MCF 10A (cell line): ENCODE results near the gene OR6X1. TPM values are rescaled to one million over a fixed set of nuclear protein-coding genes. Genes with fewer than 3 reads are reported as not detected.

ENCODE experiments used
- BruUV-seq: library from RNA; stranded (reverse); fragments of 400-500 nt; replicated peaks from 2 replicates; lab custom pipeline; 2021; lab: Mats Ljungman, UMichigan
- CTCF ChIA-PET: fragments of 300-600 bp; sonication (Branson Sonifier 250); formaldehyde crosslinking; extraction: SDS; loops from one replicate; lab custom pipeline; 2021; ENCODE audit warnings: antibody characterized with exemption, inconsistent platforms; lab: Yijun Ruan, JAX
- POLR2A ChIA-PET: fragments of 300-600, 350-650 bp; sonication (Branson Sonifier 250); formaldehyde crosslinking; extraction: SDS; loops from one replicate; lab custom pipeline; 2020; ENCODE audit warnings: antibody characterized with exemption, inconsistent platforms; lab: Yijun Ruan, JAX
- DNase-seq: peaks from one replicate; pipeline ENCODE4 v3.0.0-alpha.2; 2018; ENCODE audit not compliant: unreplicated experiment
- H3K27ac Mint-ChIP-seq: one replicate; pipeline ENCODE4 v1.8.0; 2022; ENCODE audit warnings: mild to moderate bottlenecking, low read depth, mixed read lengths; ENCODE audit not compliant: unreplicated experiment
- H3K27me3 Mint-ChIP-seq: one replicate; pipeline ENCODE4 v1.8.0; 2022; ENCODE audit warnings: mixed read lengths; ENCODE audit not compliant: insufficient read depth, unreplicated experiment
- H3K36me3 Mint-ChIP-seq: one replicate; pipeline ENCODE4 v1.8.0; 2022; ENCODE audit warnings: mild to moderate bottlenecking, moderate library complexity, mixed read lengths; ENCODE audit not compliant: insufficient read depth, unreplicated experiment
- H3K4me1 Mint-ChIP-seq: one replicate; pipeline ENCODE4 v1.8.0; 2022; ENCODE audit warnings: mixed read lengths; ENCODE audit not compliant: insufficient read depth, unreplicated experiment
- H3K4me3 Mint-ChIP-seq: one replicate; pipeline ENCODE4 v1.8.0; 2022; ENCODE audit warnings: mild to moderate bottlenecking, moderate library complexity, mixed read lengths; ENCODE audit not compliant: unreplicated experiment
- H3K9me3 Mint-ChIP-seq: one replicate; pipeline ENCODE4 v1.8.0; 2022; ENCODE audit warnings: mixed read lengths; ENCODE audit not compliant: unreplicated experiment
- intact Hi-C: fragments of 100-400 bp; cut with micrococcal nuclease; formaldehyde crosslinking; loops from 2 replicates; pipeline ENCODE4 v1.14.1; 2022
- total RNA-seq: library from RNA; stranded (reverse); gene quantifications from 2 replicates; pipeline ENCODE4 v1.2.3, GENCODE V29; 2022
- TF ChIP-seq, protein P1 (sequence below): fragments of 200-600 bp; IDR thresholded peaks from one replicate; pipeline ENCODE4 v1.8.0; 2022; ENCODE audit warnings: antibody characterized with exemption, mild to moderate bottlenecking; ENCODE audit not compliant: unreplicated experiment

The OR6X1 gene
- total RNA-seq, 1 experiment from 2014 or later, result not detected

- Mint-ChIP-seq H3K9me3 (no peaks in the 10 kb centered on the region), H3K27ac (peak overlapping the region; percentile 36), H3K36me3 (no peaks in the 10 kb centered on the region), H3K4me3 (no peak overlapping the region), H3K4me1 (peaks cover 7% of the 10 kb centered on the region), H3K27me3 (no peaks in the 10 kb centered on the region)
- ChIA-PET POLR2A (interaction anchor here (0.9 to 1.0 kb wide), 2 partner anchors 24 to 52 kb away, joined by 3 to 4 read pairs; no protein-coding TSS in a partner anchor), CTCF (interaction anchor here (0.6 kb wide), 3 partner anchors 88 to 1194 kb away, joined by 3 to 5 read pairs (median 3); no protein-coding TSS in a partner anchor)
- intact Hi-C loops, result no loop called here
- peak; percentile 80 for DNase-seq
- no TSS peak for BruUV-seq
- TF ChIP-seq, protein P1, sequence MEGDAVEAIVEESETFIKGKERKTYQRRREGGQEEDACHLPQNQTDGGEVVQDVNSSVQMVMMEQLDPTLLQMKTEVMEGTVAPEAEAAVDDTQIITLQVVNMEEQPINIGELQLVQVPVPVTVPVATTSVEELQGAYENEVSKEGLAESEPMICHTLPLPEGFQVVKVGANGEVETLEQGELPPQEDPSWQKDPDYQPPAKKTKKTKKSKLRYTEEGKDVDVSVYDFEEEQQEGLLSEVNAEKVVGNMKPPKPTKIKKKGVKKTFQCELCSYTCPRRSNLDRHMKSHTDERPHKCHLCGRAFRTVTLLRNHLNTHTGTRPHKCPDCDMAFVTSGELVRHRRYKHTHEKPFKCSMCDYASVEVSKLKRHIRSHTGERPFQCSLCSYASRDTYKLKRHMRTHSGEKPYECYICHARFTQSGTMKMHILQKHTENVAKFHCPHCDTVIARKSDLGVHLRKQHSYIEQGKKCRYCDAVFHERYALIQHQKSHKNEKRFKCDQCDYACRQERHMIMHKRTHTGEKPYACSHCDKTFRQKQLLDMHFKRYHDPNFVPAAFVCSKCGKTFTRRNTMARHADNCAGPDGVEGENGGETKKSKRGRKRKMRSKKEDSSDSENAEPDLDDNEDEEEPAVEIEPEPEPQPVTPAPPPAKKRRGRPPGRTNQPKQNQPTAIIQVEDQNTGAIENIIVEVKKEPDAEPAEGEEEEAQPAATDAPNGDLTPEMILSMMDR, result no peak
These were observed 44.4 kb upstream of the OR6X1 start for GRCh38 chr11:123798513-123799252.

DNA sequence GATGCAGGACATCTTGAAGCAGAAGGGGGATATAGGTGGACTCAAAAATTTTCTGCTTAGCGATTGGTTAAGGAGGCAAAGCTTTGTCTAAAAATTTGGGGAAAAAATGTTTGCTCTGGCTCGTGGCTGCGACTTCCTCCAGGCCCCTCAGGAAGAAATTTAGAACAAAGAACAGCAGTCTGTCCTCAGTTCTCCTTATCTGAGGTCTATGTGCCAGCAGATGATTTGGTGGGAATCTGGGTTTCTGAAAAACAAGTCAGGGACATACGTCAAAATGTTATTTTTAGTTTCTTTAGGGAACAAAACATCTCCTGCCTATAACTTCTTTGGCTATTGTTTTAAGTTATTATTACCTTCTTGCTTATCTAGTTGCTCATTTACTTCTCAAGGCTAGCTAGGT lies 43.8 kb upstream of the OR6X1 start:
- Mint-ChIP-seq H3K27me3 (no peaks in the 10 kb centered on the region), H3K27ac (peak overlapping the region; percentile 36), H3K36me3 (no peaks in the 10 kb centered on the region), H3K9me3 (no peaks in the 10 kb centered on the region), H3K4me1 (peaks cover 7% of the 10 kb centered on the region), H3K4me3 (no peak overlapping the region)
- BruUV-seq, result no TSS peak
- POLR2A ChIA-PET, result no interaction called here
- peak; percentile 1 for DNase-seq
- CTCF ChIA-PET, result interaction anchor here (0.6 kb wide), 1 partner anchor 52 kb away, joined by 4 read pairs; no protein-coding TSS in a partner anchor
- intact Hi-C loops, result no loop called here
- TF ChIP-seq, protein P1, result no peak

DNA sequence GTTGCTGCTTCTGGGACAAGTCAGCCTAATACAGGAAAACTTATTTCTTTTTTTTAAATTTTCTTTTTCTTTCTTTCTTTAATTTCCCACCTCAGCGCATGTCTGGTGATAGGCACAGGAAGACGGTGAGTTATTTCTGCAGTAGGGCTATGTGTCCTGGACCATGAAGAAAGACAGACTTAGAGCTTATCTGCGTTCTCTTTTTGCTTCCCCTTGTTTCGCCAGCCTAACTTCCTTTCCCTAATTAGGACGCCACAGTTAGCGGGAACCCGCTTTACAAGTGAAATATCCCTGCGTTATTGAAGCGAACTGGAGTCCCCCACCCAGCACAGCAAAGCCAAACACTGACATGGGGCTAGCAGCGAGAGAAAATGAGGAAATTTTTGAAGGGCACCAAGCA lies 43.2 kb upstream of the OR6X1 start:
- TF ChIP-seq, protein P1, result no peak
- POLR2A ChIA-PET, result no interaction called here
- DNase-seq, result no peak
- Mint-ChIP-seq H3K27ac (no peak overlapping the region), H3K4me3 (no peak overlapping the region), H3K36me3 (no peaks in the 10 kb centered on the region), H3K27me3 (no peaks in the 10 kb centered on the region), H3K9me3 (no peaks in the 10 kb centered on the region), H3K4me1 (peaks cover 7% of the 10 kb centered on the region)
- intact Hi-C loops, result no loop called here
- no TSS peak for BruUV-seq
- CTCF ChIA-PET, result interaction anchor here (0.6 kb wide), 1 partner anchor 51 kb away, joined by 4 read pairs; no protein-coding TSS in a partner anchor

DNA sequence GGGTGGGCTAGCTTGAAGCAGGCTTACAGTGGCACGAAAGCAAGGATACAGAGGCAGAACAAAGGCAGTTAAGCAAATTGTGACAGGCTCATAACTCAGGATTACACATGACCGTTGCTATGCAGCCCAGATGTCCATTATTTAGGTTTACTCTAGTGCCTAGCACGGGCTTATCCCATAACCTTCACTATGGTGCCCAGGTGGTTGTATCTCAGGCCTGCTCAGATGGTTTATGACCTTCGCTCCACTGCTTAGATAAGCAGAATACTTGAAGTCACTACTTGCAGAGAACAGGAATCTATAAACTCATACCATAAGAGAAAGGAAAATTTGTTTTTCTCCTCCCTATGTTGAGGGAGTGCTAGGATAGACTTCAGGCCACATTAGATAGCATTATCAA lies 42.8 kb upstream of the OR6X1 start:
- no peaks in the 10 kb centered on the region for H3K9me3 Mint-ChIP-seq
- no TSS peak for BruUV-seq
- peaks cover 7% of the 10 kb centered on the region for H3K4me1 Mint-ChIP-seq
- H3K36me3 Mint-ChIP-seq, result no peaks in the 10 kb centered on the region
- POLR2A ChIA-PET, result no interaction called here
- no peak overlapping the region for H3K27ac Mint-ChIP-seq
- DNase-seq, result no peak
- CTCF ChIA-PET, result no interaction called here
- intact Hi-C loops, result no loop called here
- TF ChIP-seq, protein P1, result no peak
- no peak overlapping the region for H3K4me3 Mint-ChIP-seq
- H3K27me3 Mint-ChIP-seq, result no peaks in the 10 kb centered on the region
